CD4-positive, alpha-beta T cell treated with Interleukin-6 for 4 hours (primary cell): ENCODE results near the gene NDUFA12.

Experiments
- DNase-seq: peaks from one replicate; pipeline ENCODE4 v3.0.0-alpha.2; 2020; ENCODE audit warnings: mixed read lengths

The NDUFA12 gene

GRCh38 chr12:94979941-94980340 lies 23.6 kb downstream of the NDUFA12 start:
- no peak for DNase-seq

- DNase-seq: no peak
Measured at GRCh38 chr12:94977766-94978468, 25.6 kb downstream of the NDUFA12 start.

GRCh38 chr12:94973221-94973620 lies 30.3 kb downstream of the NDUFA12 start:
- DNase-seq: no peak

GRCh38 chr12:94972795-94973194 lies 30.7 kb downstream of the NDUFA12 start:
- DNase-seq: no peak

GRCh38 chr12:94971923-94972322 lies 31.6 kb downstream of the NDUFA12 start:
- no peak for DNase-seq

- no peak for DNase-seq
Measured at GRCh38 chr12:94970560-94970959, 32.9 kb downstream of the NDUFA12 start.

GRCh38 chr12:94969424-94969823 lies 34.1 kb downstream of the NDUFA12 start:
- no peak for DNase-seq

- DNase-seq: no peak
Measured at GRCh38 chr12:94965982-94966630, 37.4 kb downstream of the NDUFA12 start.

- no peak for DNase-seq
Measured at GRCh38 chr12:94963649-94964048, 39.8 kb downstream of the NDUFA12 start.

- no peak for DNase-seq
Measured at GRCh38 chr12:94962670-94963069, 40.8 kb downstream of the NDUFA12 start.

- no peak for DNase-seq
Measured at GRCh38 chr12:94961911-94962310, 41.6 kb downstream of the NDUFA12 start.

- no peak for DNase-seq
Measured at GRCh38 chr12:94961256-94961824, 42.2 kb downstream of the NDUFA12 start.

GRCh38 chr12:94957006-94957405 lies 46.5 kb downstream of the NDUFA12 start:
- no peak for DNase-seq

GRCh38 chr12:94954948-94955592 lies 48.4 kb downstream of the NDUFA12 start:
- no peak for DNase-seq

GRCh38 chr12:94954029-94954685 lies 49.3 kb downstream of the NDUFA12 start:
- no peak for DNase-seq

GRCh38 chr12:94952325-94952724 lies 51.2 kb downstream of the NDUFA12 start:
- no peak for DNase-seq

- DNase-seq: no peak
Measured at GRCh38 chr12:94951071-94951934, 52.2 kb downstream of the NDUFA12 start.

- DNase-seq: no peak
Measured at GRCh38 chr12:94948232-94948810, 55.2 kb downstream of the NDUFA12 start.

GRCh38 chr12:94942663-94943062 lies 60.8 kb downstream of the NDUFA12 start:
- no peak for DNase-seq

- no peak for DNase-seq
Measured at GRCh38 chr12:94941440-94941862, 62.0 kb downstream of the NDUFA12 start.

GRCh38 chr12:94940771-94941170 lies 62.7 kb downstream of the NDUFA12 start:
- no peak for DNase-seq

- no peak for DNase-seq
Measured at GRCh38 chr12:94938583-94938982, 64.9 kb downstream of the NDUFA12 start.
